Kidney capillary endothelial cell (primary cell): ENCODE data around the gene CWC25.
A peak's percentile ranks its signal among the peaks of the same experiment; 100 is the strongest.

Source experiments
- DNase-seq: peaks from one replicate; pipeline ENCODE4 v3.0.0-alpha.2; 2018; ENCODE audit warnings: low spot score

The CWC25 gene

GRCh38 chr17:38786372-38786771 is 38.7 kb downstream of the CWC25 start:
- no peak for DNase-seq

DNA sequence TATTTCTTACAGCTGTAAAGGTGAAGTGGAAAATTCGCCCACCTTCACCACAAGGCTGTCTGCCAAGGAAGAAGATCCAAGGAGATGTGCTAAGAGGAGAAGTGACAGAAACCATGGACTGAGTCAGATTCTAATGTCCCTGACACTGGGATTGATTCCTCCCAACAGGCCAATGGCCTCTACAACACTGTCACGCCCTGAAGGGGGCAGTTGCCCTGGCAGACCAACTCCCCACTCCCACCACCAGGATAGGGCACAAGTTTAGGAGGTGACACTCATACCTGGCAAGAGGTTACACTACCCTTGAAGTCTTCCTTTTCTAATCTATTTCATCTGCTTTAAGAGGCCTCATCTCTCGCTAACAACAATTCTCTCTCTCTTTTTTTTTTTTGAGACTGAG is 41.9 kb downstream of the CWC25 start:
- no peak for DNase-seq

GRCh38 chr17:38779965-38780752 is 45.0 kb downstream of the CWC25 start:
- DNase-seq, result no peak

DNA sequence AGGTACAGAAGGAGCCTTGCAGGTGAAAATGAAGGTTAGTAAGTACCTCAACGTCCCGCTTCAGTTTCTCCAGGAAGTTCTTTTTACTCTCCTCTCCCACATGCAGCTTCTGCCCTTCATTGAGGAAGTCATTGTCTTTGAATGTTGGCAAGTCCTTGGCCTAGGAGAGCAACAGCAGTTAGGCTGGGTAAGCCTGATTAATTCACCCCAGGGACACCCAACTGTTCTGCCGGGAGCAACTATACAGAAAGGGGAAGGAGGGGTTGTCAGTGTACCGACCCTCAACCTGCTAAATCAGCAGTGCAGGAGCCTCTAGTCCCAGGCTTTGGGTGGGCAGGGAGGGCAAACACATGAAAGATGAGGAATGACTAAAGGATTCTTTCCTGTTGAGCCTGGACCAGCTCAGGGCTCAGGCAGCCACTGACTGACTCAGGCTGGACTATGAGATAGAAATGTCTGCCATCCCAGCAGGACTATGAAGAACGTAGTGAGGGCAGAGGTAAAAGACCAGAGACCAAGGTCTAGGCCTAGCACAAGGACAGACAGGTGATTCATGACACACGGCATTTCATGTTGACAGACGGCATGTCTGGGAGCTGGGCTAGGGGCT is 47.4 kb downstream of the CWC25 start:
- no peak for DNase-seq

- DNase-seq, result no peak
These were observed 51.9 kb downstream of the CWC25 start for GRCh38 chr17:38773258-38773657.

DNA sequence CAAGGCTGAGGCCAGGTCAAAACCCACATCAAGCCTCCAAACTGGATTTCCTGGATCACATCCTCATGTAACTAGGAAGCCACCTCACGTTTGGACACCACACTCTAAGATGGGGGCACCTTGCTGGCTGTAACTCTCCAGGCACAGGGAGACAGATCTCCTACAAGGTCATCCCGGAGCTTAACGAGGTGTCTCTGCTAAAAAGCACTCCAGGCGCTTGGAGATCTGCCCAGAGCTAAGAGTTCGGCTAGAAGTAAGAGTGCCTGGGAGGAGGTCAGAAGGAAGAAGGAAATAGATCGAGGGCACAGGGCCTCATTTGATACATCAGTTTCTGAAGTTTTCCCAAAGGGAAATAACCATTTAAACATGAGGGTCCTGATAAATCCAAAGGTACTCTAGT is 56.7 kb downstream of the CWC25 start:
- no peak for DNase-seq

GRCh38 chr17:38766341-38766740 is 58.8 kb downstream of the CWC25 start:
- no peak for DNase-seq

DNA sequence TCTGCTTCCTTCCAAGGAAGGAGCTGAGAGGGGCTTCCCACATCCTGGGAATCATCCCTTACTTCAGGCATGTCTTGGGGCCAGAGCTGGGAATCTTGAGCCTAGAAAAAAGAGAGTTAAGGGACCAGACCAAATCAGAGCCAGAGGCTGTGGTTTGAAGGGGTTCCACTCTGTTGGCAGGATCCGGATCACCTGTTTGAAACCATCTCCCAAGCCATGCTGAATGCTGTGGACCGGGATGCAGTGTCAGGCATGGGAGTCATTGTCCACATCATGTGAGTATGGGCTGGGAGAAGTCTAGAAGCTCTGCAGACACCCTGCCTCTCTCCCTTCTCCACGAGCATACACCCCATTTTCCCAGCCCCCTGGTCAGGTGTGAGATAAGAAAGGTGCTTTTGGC is 62.9 kb downstream of the CWC25 start:
- no peak for DNase-seq

DNA sequence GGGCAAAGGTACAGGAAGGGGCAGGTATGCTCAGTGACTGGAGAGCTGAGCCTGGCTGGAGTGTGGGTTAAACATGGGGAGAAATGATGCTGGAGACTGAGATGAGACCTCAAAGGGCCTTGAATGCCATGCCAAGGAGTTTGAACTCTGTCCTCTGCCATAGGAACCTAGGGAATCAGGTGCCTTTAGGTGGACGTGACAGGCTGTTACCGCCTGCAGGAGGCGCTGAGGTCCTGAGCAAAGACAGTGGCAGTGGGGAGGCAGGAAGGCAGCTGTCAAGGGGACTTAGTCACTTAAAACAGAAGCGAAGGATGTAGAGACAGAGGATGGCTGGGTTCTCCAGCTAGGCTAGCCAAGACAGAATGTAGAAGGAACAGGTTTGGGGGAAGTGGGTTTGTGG is 63.5 kb downstream of the CWC25 start:
- DNase-seq, result peak; percentile 42

DNA sequence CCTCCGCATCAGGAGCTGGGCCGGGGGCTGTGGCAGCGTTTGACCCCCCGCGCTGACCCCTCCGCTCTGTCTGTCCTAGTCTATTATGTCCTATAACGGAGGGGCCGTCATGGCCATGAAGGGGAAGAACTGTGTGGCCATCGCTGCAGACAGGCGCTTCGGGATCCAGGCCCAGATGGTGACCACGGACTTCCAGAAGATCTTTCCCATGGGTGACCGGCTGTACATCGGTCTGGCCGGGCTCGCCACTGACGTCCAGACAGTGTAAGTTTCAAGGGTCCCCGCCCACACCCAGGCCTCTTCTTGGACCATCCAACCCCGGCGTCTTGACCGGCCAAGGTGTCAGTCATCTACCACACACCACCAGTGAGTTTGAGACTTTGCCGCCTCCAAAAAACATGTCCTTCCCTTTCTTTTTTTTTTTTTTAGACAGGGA is 72.0 kb downstream of the CWC25 start:
- no peak for DNase-seq

- DNase-seq, result peak; percentile 100
These were observed 72.6 kb downstream of the CWC25 start, which contains the start of gene PSMB3 for GRCh38 chr17:38752308-38753070. Gene PSMB3, plus strand, starts transcription at chr17:38752741. Its CDS starts 86 bp downstream, at chr17:38752827.

- peak; percentile 72 for DNase-seq
These were observed 73.3 kb downstream of the CWC25 start for GRCh38 chr17:38751808-38752307.

DNA sequence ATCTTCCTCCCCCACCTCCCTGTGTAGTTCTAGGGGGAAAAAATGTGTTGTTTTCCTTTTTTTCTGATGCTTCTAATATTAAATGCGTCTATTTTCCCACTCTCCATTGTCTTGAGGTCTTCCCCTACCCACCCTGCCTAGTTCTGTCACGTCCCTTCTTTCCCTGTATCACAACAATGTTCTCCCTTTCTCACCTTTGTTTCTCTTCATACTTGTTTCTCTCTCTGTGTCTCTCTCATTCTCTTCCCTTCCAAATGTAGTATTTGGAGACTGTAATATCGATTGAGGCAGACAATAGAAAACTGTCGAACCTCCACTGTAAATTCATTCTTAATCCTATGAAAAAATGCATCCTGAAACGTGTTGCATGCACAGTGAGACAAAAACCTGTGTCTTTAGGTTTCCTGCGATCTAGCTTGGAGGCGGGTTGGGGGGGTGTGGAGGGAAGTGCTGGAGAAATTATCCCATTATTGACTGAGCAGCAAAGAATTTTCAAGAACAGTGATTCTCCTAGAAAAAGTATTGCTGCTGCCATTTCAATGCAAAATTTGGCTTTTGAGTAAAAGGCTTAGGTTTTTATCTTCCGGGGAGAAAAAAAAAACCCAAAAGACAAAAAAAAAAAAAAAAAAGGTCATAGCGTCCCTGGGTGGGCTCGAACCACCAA is 73.8 kb downstream of the CWC25 start:
- no peak for DNase-seq
